IMR-90 (cell line): ENCODE results near the gene VPS37B.

Experiments used
- BHLHE40 ChIP-seq: fragments of 150-350 bp; IDR thresholded peaks from 2 replicates; pipeline ENCODE4 v1.6.1; 2016; ENCODE audit warnings: mild to moderate bottlenecking, low read depth, low read length
- CEBPB ChIP-seq: IDR thresholded peaks from 2 replicates; pipeline ENCODE4 v1.6.1; 2012; ENCODE audit warnings: low read depth, low read length, improper control_type of control experiment
- CHD1 ChIP-seq: IDR thresholded peaks from 2 replicates; pipeline ENCODE4 v1.6.1; 2012; ENCODE audit warnings: low read depth, low read length, improper control_type of control experiment
- CTCF ChIP-seq: conservative IDR thresholded peaks from 2 replicates; pipeline ENCODE4 v1.5.1; 2012; ENCODE audit warnings: mild to moderate bottlenecking, low read depth, low read length, improper control_type of control experiment
- ELK1 ChIP-seq: fragments of 150-350 bp; IDR thresholded peaks from 2 replicates; pipeline ENCODE4 v1.6.1; 2016; ENCODE audit warnings: low read depth, mild to moderate bottlenecking, low read length, moderate library complexity, borderline replicate concordance
- FOS ChIP-seq: fragments of 150-350 bp; IDR thresholded peaks from 2 replicates; pipeline ENCODE4 v1.6.1; 2016; ENCODE audit warnings: low read depth, low read length
- MAZ ChIP-seq: IDR thresholded peaks from 2 replicates; pipeline ENCODE4 v1.6.1; 2012; ENCODE audit warnings: low read depth, mild to moderate bottlenecking, low read length, improper control_type of control experiment, moderate library complexity, borderline replicate concordance
- POLR2A ChIP-seq: IDR thresholded peaks from 2 replicates; pipeline ENCODE4 v1.6.1; 2012; ENCODE audit warnings: mild to moderate bottlenecking, low read depth, low read length
- RAD21 ChIP-seq: IDR thresholded peaks from 2 replicates; pipeline ENCODE4 v1.6.1; 2012; ENCODE audit warnings: low read length, improper control_type of control experiment
- RFX5 ChIP-seq: IDR thresholded peaks from 2 replicates; pipeline ENCODE4 v1.8.0; 2012; ENCODE audit warnings: low read depth, mild to moderate bottlenecking, low read length, moderate library complexity
- SMC3 ChIP-seq: fragments of 150-350 bp; IDR thresholded peaks from 2 replicates; pipeline ENCODE4 v1.6.1; 2016; ENCODE audit warnings: low read depth, mild to moderate bottlenecking, antibody characterized with exemption, low read length, moderate library complexity
- USF2 ChIP-seq: fragments of 150-350 bp; IDR thresholded peaks from 2 replicates; pipeline ENCODE4 v1.6.1; 2017; ENCODE audit warnings: mild to moderate bottlenecking, antibody characterized with exemption, low read length, low read depth

- TF ChIP-seq RAD21 (no peak), POLR2A (no peak), USF2 (no peak), CTCF (no peak), CHD1 (no peak), MAZ (no peak), RFX5 (no peak), CEBPB (no peak), FOS (no peak), SMC3 (no peak), BHLHE40 (no peak), ELK1 (no peak)
Measured at GRCh38 chr12:122855928-122856831, 39.7 kb downstream of the VPS37B start.
